H1 (cell line): ENCODE results near the gene WRAP73. TPM values are rescaled to one million over a fixed set of nuclear protein-coding genes. Genes with fewer than 3 reads are reported as not detected.

Experiments
- CTCF ChIA-PET: fragments of 300-600 bp; sonication (Branson Sonifier 250); formaldehyde crosslinking; loops from one replicate; lab custom pipeline; 2021; ENCODE audit not compliant: partially characterized antibody; lab: Charles Lee
- POLR2A ChIA-PET: fragments of 300-600 bp; sonication (Branson Sonifier 250); formaldehyde crosslinking; loops from one replicate; lab custom pipeline; 2021; ENCODE audit warnings: inconsistent platforms; ENCODE audit not compliant: partially characterized antibody; lab: Charles Lee
- DNase-seq, 2 experiments: peaks; one replicate each; pipeline versions ENCODE4 v3.0.0 to v3.0.0-alpha.2; 2010 to 2022; ENCODE audit warnings: low spot score in 2 of 2, low read depth in 1 of 2, mixed read lengths in 1 of 2
- FAIRE-seq: peaks from 2 replicates; lab custom pipeline; 2011; peaks lifted over from hg19 to GRCh38; lab: Jason Lieb, UNC
- H2AFZ ChIP-seq: 2 replicates; pipeline ENCODE4 v1.8.1; 2012; ENCODE audit warnings: low read length, inconsistent platforms
- H2AK5ac ChIP-seq: 2 replicates; pipeline ENCODE4 v1.6.1; 2013; ENCODE audit warnings: low read depth, low read length
- H2BK120ac ChIP-seq: replicated peaks from 2 replicates; pipeline ENCODE3; 2013; ENCODE audit warnings: low read depth, low read length, inconsistent platforms
- H2BK12ac ChIP-seq: 2 replicates; pipeline ENCODE4 v1.6.1; 2013; ENCODE audit warnings: low read depth, low read length
- H2BK15ac ChIP-seq: 2 replicates; pipeline ENCODE4 v1.6.1; 2013; ENCODE audit warnings: low read length
- H2BK20ac ChIP-seq: 2 replicates; pipeline ENCODE4 v1.6.1; 2013; ENCODE audit warnings: low read length
- H2BK5ac ChIP-seq: 2 replicates; pipeline ENCODE4 v1.6.1; 2013; ENCODE audit warnings: low read depth, low read length
- H3K14ac ChIP-seq: 2 replicates; pipeline ENCODE4 v1.6.1; 2013; ENCODE audit warnings: inconsistent platforms; ENCODE audit not compliant: insufficient read length
- H3K18ac ChIP-seq: 2 replicates; pipeline ENCODE4 v1.6.1; 2013; ENCODE audit warnings: low read length; ENCODE audit errors: extremely low read depth
- H3K23ac ChIP-seq: 2 replicates; pipeline ENCODE4 v1.6.1; 2013; ENCODE audit warnings: inconsistent platforms; ENCODE audit not compliant: insufficient read length
- H3K23me2 ChIP-seq: 2 replicates; pipeline ENCODE4 v1.6.1; 2013; ENCODE audit warnings: low read depth, low read length
- H3K27ac ChIP-seq: 2 replicates; pipeline ENCODE4 v1.6.1; 2011; ENCODE audit warnings: low read depth, low read length, inconsistent platforms
- H3K27me3 ChIP-seq, 4 experiments: replicated peaks in 1 of 4; 1 replicate in 1 of 4; 2 replicates in 3 of 4; pipeline versions ENCODE4 v1.6.1 to v1.8.1; 2011 to 2013; ENCODE audit warnings: low read length in 3 of 4, mild to moderate bottlenecking in 3 of 4, inconsistent platforms in 2 of 4, mixed read lengths in 2 of 4, moderate library complexity in 1 of 4; ENCODE audit not compliant: control insufficient read depth in 3 of 4, insufficient read depth in 3 of 4; ENCODE audit errors: extremely low read depth in 1 of 4
- H3K36me3 ChIP-seq, 4 experiments: 2 replicates each; pipeline versions ENCODE4 v1.6.1 to v1.8.1; 2011 to 2013; ENCODE audit warnings: mild to moderate bottlenecking in 4 of 4, low read length in 3 of 4, moderate library complexity in 2 of 4, control low read depth in 1 of 4, inconsistent platforms in 1 of 4; ENCODE audit not compliant: insufficient read depth in 4 of 4, control insufficient read depth in 2 of 4
- H3K4ac ChIP-seq: replicated peaks from 2 replicates; pipeline ENCODE3; 2013; ENCODE audit warnings: low read length, low read depth, mixed read lengths, inconsistent platforms; ENCODE audit not compliant: insufficient read length
- H3K4me1 ChIP-seq, 4 experiments: replicated peaks in 1 of 4; 1 replicate in 1 of 4; 2 replicates in 3 of 4; pipeline versions ENCODE4 v1.6.1 to v1.8.1; 2011 to 2013; ENCODE audit warnings: low read length in 3 of 4, inconsistent platforms in 2 of 4, mixed read lengths in 1 of 4; ENCODE audit not compliant: insufficient read depth in 4 of 4, control insufficient read depth in 3 of 4
- H3K4me2 ChIP-seq, 2 experiments: 2 replicates each; pipeline versions ENCODE4 v1.6.1 to v1.8.1; 2011 to 2013; ENCODE audit warnings: low read depth in 2 of 2, low read length in 2 of 2, control low read depth in 1 of 2, inconsistent platforms in 1 of 2, mild to moderate bottlenecking in 1 of 2; ENCODE audit not compliant: insufficient read depth in 1 of 2
- H3K4me3 ChIP-seq, 4 experiments: fragments of 200-600, 300-600 bp in 1 of 4; sonication (generic), shearing (Covaris generic), sonication (Bioruptor Twin) in 1 of 4; 2 replicates each; pipeline versions ENCODE4 v1.5.1 to v1.8.1; 2011 to 2016; ENCODE audit warnings: low read length in 4 of 4, low read depth in 3 of 4, control low read depth in 2 of 4, inconsistent platforms in 2 of 4, mild to moderate bottlenecking in 2 of 4, mixed read lengths in 1 of 4, moderate library complexity in 1 of 4; ENCODE audit not compliant: insufficient read depth in 2 of 4; ENCODE audit errors: extremely low read depth in 1 of 4
- H3K56ac ChIP-seq: replicated peaks from 2 replicates; pipeline ENCODE3; 2013; ENCODE audit warnings: low read depth, mild to moderate bottlenecking, mixed read lengths, low read length, inconsistent platforms; ENCODE audit not compliant: insufficient read length
- H3K79me1 ChIP-seq: 2 replicates; pipeline ENCODE4 v1.6.1; 2013; ENCODE audit warnings: low read depth, low read length, control low read depth
- H3K79me2 ChIP-seq, 2 experiments: 2 replicates each; pipeline versions ENCODE4 v1.6.1 to v1.8.1; 2012 to 2013; ENCODE audit warnings: low read length in 2 of 2, mild to moderate bottlenecking in 2 of 2, inconsistent platforms in 1 of 2; ENCODE audit not compliant: insufficient read depth in 2 of 2, control insufficient read depth in 1 of 2
- H3K9ac ChIP-seq, 4 experiments: replicated peaks in 1 of 4; 1 replicate in 1 of 4; 2 replicates in 3 of 4; pipeline versions ENCODE4 v1.6.1 to v1.8.1; 2011 to 2013; ENCODE audit warnings: low read depth in 3 of 4, low read length in 3 of 4, control low read depth in 2 of 4, mild to moderate bottlenecking in 2 of 4, moderate library complexity in 2 of 4, inconsistent platforms in 1 of 4; ENCODE audit errors: extremely low read depth in 1 of 4
- H3K9me3 ChIP-seq, 2 experiments: 2 replicates each; pipeline versions ENCODE4 v1.6.1 to v1.8.1; 2012 to 2013; ENCODE audit warnings: mild to moderate bottlenecking in 2 of 2, moderate library complexity in 2 of 2, control low read depth in 1 of 2, inconsistent platforms in 1 of 2, low read depth in 1 of 2, low read length in 1 of 2, mixed read lengths in 1 of 2; ENCODE audit not compliant: insufficient read depth in 2 of 2
- H4K20me1 ChIP-seq, 2 experiments: replicated peaks in 1 of 2; 2 replicates each; pipeline versions ENCODE3 to v1.8.1; 2011 to 2013; ENCODE audit warnings: inconsistent platforms in 2 of 2, low read length in 2 of 2, mild to moderate bottlenecking in 1 of 2; ENCODE audit not compliant: insufficient read depth in 2 of 2, control insufficient read depth in 1 of 2
- H4K5ac ChIP-seq: 2 replicates; pipeline ENCODE4 v1.6.1; 2013; ENCODE audit warnings: low read length, low read depth, mixed read lengths, inconsistent platforms; ENCODE audit not compliant: insufficient read length
- H4K8ac ChIP-seq: 2 replicates; pipeline ENCODE4 v1.8.0; 2013; ENCODE audit warnings: mild to moderate bottlenecking, moderate library complexity, low read length, inconsistent platforms; ENCODE audit not compliant: insufficient read depth; ENCODE audit errors: extremely low read depth
- H4K91ac ChIP-seq: replicated peaks from 2 replicates; pipeline ENCODE3; 2013; ENCODE audit warnings: low read length, mixed read lengths, inconsistent platforms; ENCODE audit not compliant: insufficient read length
- ASH2L ChIP-seq: fragments of 200-600, 300-600 bp; sonication (generic); IDR thresholded peaks from one replicate; pipeline ENCODE4 v1.7.1; 2017; ENCODE audit warnings: low read length
- ATF3 ChIP-seq: IDR thresholded peaks from 2 replicates; pipeline ENCODE4 v1.6.1; 2011; ENCODE audit warnings: low read depth, mild to moderate bottlenecking, low read length; ENCODE audit not compliant: insufficient read depth
- CHD1 ChIP-seq: IDR thresholded peaks from 2 replicates; pipeline ENCODE4 v1.6.1; 2012; ENCODE audit warnings: low read depth, low read length, improper control_type of control experiment
- CHD2 ChIP-seq: IDR thresholded peaks from 2 replicates; pipeline ENCODE4 v1.6.1; 2012; ENCODE audit warnings: low read length, improper control_type of control experiment
- HDAC2 ChIP-seq, 2 experiments: fragments of 300-600 bp in 1 of 2; sonication (generic) in 1 of 2; IDR thresholded peaks; 2 replicates each; pipeline ENCODE4 v1.6.1; 2011 to 2012; ENCODE audit warnings: low read depth in 2 of 2, low read length in 2 of 2, mild to moderate bottlenecking in 2 of 2, moderate library complexity in 2 of 2, borderline replicate concordance in 1 of 2, inconsistent platforms in 1 of 2
- JUN ChIP-seq: IDR thresholded peaks from 2 replicates; pipeline ENCODE4 v1.6.1; 2011; ENCODE audit warnings: low read depth, mild to moderate bottlenecking, improper control_type of control experiment, low read length
- KDM5A ChIP-seq: fragments of 200-600 bp; IDR thresholded peaks from 2 replicates; pipeline ENCODE4 v1.7.1; 2012; ENCODE audit warnings: mild to moderate bottlenecking, low read length, inconsistent platforms, mixed read lengths
- MAX ChIP-seq: IDR thresholded peaks from 2 replicates; pipeline ENCODE4 v1.6.1; 2012; ENCODE audit warnings: inconsistent platforms
- POU5F1 ChIP-seq: IDR thresholded peaks from 2 replicates; pipeline ENCODE4 v1.6.1; 2011; ENCODE audit warnings: low read depth, mild to moderate bottlenecking, low read length, moderate library complexity
- SAP30 ChIP-seq: fragments of 300-600 bp; sonication (generic); IDR thresholded peaks from 2 replicates; pipeline ENCODE4 v1.7.1; 2012; ENCODE audit warnings: low read length, moderate library complexity, mild to moderate bottlenecking, inconsistent platforms; ENCODE audit not compliant: insufficient read depth, insufficient replicate concordance
- USF2 ChIP-seq: IDR thresholded peaks from 2 replicates; pipeline ENCODE4 v1.6.1; 2011; ENCODE audit warnings: low read length, improper control_type of control experiment
- WGBS, 2 experiments: shearing (Covaris generic) in 1 of 2; methylation state at CpG; one replicate each; pipeline versions ENCODE4 v1.1.6 to v1.1.7; 2013 to 2015; ENCODE audit warnings: low lambda C conversion rate in 2 of 2, mixed read lengths in 2 of 2, inconsistent platforms in 1 of 2, low coverage in 1 of 2, missing lambda C conversion rate in 1 of 2; ENCODE audit not compliant: insufficient replicate concordance in 2 of 2, insufficient coverage in 1 of 2, insufficient read length in 1 of 2; ENCODE audit errors: extremely low coverage in 1 of 2, missing lambda C conversion rate in 1 of 2; 5-methylcytosine and 5-hydroxymethylcytosine counted together
- polyA plus RNA-seq, 7 experiments: library from polyadenylated mRNA; depleted of rRNA in 3 of 7; stranded (reverse) in 5 of 7; unstranded in 2 of 7; fragments of >200 nt in 5 of 7; fragments of 200-250 nt in 2 of 7; gene quantifications; 1 replicate in 5 of 7; 2 replicates in 1 of 7; 4 replicates in 1 of 7; pipeline versions ENCODE4 v1.2.1 to v1.2.3, GENCODE V29; 2011 to 2013; ENCODE audit warnings: missing spikeins in 2 of 7, mixed read lengths in 2 of 7
- total RNA-seq: library from RNA; stranded (reverse); fragmentation: NEBNext Ultra II Directional; extraction: Animal tissue kit (Norgen Biotek cat#: 25700); gene quantifications from 2 replicates; pipeline ENCODE4 v1.2.1, GENCODE V29; 2021

WRAP73 gene
- total and polyA plus RNA-seq, 2 of the 8 experiments (the other 6 are each of a cell fraction or from before 2014, with no cell fraction given), result 30.3 to 50.7 TPM

GRCh38 chr1:3630161-3630611 is 19.7 kb downstream of the WRAP73 start:
- Histone ChIP-seq H3K23me2 (peaks cover 4% of the 10 kb centered on the region), H3K18ac (no peak overlapping the region), H2BK120ac (no peak overlapping the region), H2BK5ac (no peak overlapping the region), H3K79me2 (no peaks in the 10 kb centered on the region; a peak in 1 of 4 replicates), H3K56ac (no peak overlapping the region), H3K4me1 (peaks cover 0 to 15% (median 2%) of the 10 kb centered on the region in 4 experiments; a peak in 4 of 7 replicates), H3K9me3 (no peaks in the 10 kb centered on the region), H3K79me1 (no peaks in the 10 kb centered on the region), H2BK15ac (no peak overlapping the region), H3K4me2 (no peak overlapping the region), H3K9ac (no peak overlapping the region), H3K4ac (no peak overlapping the region), H2BK20ac (no peak overlapping the region), H3K14ac (no peak overlapping the region), H3K23ac (no peak overlapping the region), H2BK12ac (no peak overlapping the region), H3K36me3 (peaks cover 0 to 40% (median 13%) of the 10 kb centered on the region in 4 experiments; a peak in 6 of 8 replicates), H4K5ac (no peak overlapping the region), H3K27me3 (no peaks in the 10 kb centered on the region), H4K8ac (no peak overlapping the region), H3K4me3 (no peak overlapping the region), H4K20me1 (peaks cover 7 to 12% of the 10 kb centered on the region in 2 experiments), H2AK5ac (no peak overlapping the region), H3K27ac (no peak overlapping the region), H2AFZ (no peak overlapping the region), H4K91ac (no peak overlapping the region)
- CTCF ChIA-PET, result interaction anchor here (1.1 to 4.8 kb wide), 9 partner anchors 9 to 1223 kb away, joined by 3 to 22 read pairs (median 4); no protein-coding TSS in a partner anchor
- POLR2A ChIA-PET, result interaction anchor here (1.1 to 1.4 kb wide), 2 partner anchors 19 to 39 kb away, joined by 3 read pairs; partner anchors contain the start of gene WRAP73
- FAIRE-seq, result no peak
- no peak for DNase-seq
- 92% methylated on average over 11 of the region's 11 CpGs; no CpG with 5 or more reads in 1 of the 2 experiments for WGBS, 2 experiments
- TF ChIP-seq MAX, result no peak
- no peak for TF ChIP-seq JUN
- TF ChIP-seq ATF3, result no peak
- no peak for TF ChIP-seq KDM5A
- no peak for TF ChIP-seq ASH2L
- TF ChIP-seq SAP30, result no peak
- no peak for TF ChIP-seq POU5F1
- TF ChIP-seq USF2, result no peak
- TF ChIP-seq HDAC2 (IDR thresholded peaks at IDR 0.05; ENCODE audit: borderline replicate concordance in 1 of 2, low read depth in 2 of 2, low read length in 2 of 2), result no peak
- no peak for TF ChIP-seq CHD1
- TF ChIP-seq CHD2, result no peak
